NCI-H82 (cell line): ENCODE results near the gene CDK17.
A peak's percentile ranks its signal among the peaks of the same experiment; 100 is the strongest.
"Not testable (repeated sequence)": the region's sequence is repeated elsewhere in the genome, so short reads cannot be mapped to it uniquely, and the experiment has no call there.

Source experiments
- DNase-seq: peaks from one replicate; lab custom pipeline; 2025; lab: John Stamatoyannopoulos, UW

The CDK17 gene

GRCh38 chr12:96387981-96388380 lies 12.3 kb downstream of the CDK17 start:
- no peak for DNase-seq

GRCh38 chr12:96386794-96387193 lies 13.4 kb downstream of the CDK17 start:
- no peak for DNase-seq

- no peak for DNase-seq
Measured at GRCh38 chr12:96383991-96384390, 16.2 kb downstream of the CDK17 start.

- no peak for DNase-seq
Measured at GRCh38 chr12:96383371-96383770, 16.9 kb downstream of the CDK17 start.

GRCh38 chr12:96379743-96380142 lies 20.5 kb downstream of the CDK17 start:
- not testable (repeated sequence) for DNase-seq

GRCh38 chr12:96378319-96378718 lies 21.9 kb downstream of the CDK17 start:
- no peak for DNase-seq

- DNase-seq, result no peak
Measured at GRCh38 chr12:96376865-96377264, 23.4 kb downstream of the CDK17 start.

GRCh38 chr12:96375841-96376604 lies 24.2 kb downstream of the CDK17 start:
- DNase-seq, result no peak

GRCh38 chr12:96375170-96375569 lies 25.1 kb downstream of the CDK17 start:
- no peak for DNase-seq

- DNase-seq, result no peak
Measured at GRCh38 chr12:96371790-96372699, 28.2 kb downstream of the CDK17 start.

GRCh38 chr12:96371138-96371789 lies 29.0 kb downstream of the CDK17 start:
- DNase-seq, result peak; percentile 68

- DNase-seq, result no peak
Measured at GRCh38 chr12:96368687-96369086, 31.6 kb downstream of the CDK17 start.

GRCh38 chr12:96368233-96368632 lies 32.0 kb downstream of the CDK17 start:
- no peak for DNase-seq

GRCh38 chr12:96366381-96366654 lies 33.9 kb downstream of the CDK17 start:
- DNase-seq, result no peak

GRCh38 chr12:96365604-96366380 lies 34.4 kb downstream of the CDK17 start:
- DNase-seq, result no peak

- no peak for DNase-seq
Measured at GRCh38 chr12:96364092-96364700, 36.0 kb downstream of the CDK17 start.

GRCh38 chr12:96361074-96361473 lies 39.2 kb downstream of the CDK17 start:
- DNase-seq, result no peak

- no peak for DNase-seq
Measured at GRCh38 chr12:96360550-96360949, 39.7 kb downstream of the CDK17 start.

GRCh38 chr12:96359328-96359727 lies 40.9 kb downstream of the CDK17 start:
- DNase-seq, result peak; percentile 32

GRCh38 chr12:96356831-96357230 lies 43.4 kb downstream of the CDK17 start:
- DNase-seq, result no peak

- no peak for DNase-seq
Measured at GRCh38 chr12:96354844-96355534, 45.2 kb downstream of the CDK17 start.
